GM23338 (cell line): ENCODE measurements around the gene ABCA7. TPM values are rescaled to one million over a fixed set of nuclear protein-coding genes. Genes with fewer than 3 reads are reported as not detected.

ENCODE experiments used
- ATAC-seq: fragments of 200-7000 bp; cut with Tn5 transposase; 3 replicates; pipeline ENCODE4 v1.9.1; 2020
- DNase-seq: peaks from one replicate; pipeline ENCODE4 v3.0.0-alpha.2; 2015; ENCODE audit warnings: low spot score
- H2AFZ ChIP-seq: fragments of 200-600 bp; sonication (generic); 2 replicates; pipeline ENCODE4 v1.8.0; 2016; ENCODE audit warnings: antibody characterized with exemption, mild to moderate bottlenecking, moderate library complexity
- H3F3A ChIP-seq: fragments of 200-600 bp; sonication (generic); replicated peaks from 2 replicates; pipeline ENCODE4 v1.8.0; 2017; ENCODE audit warnings: antibody characterized with exemption, mixed run types, low read depth
- H3K27ac ChIP-seq: fragments of 200-600 bp; sonication (generic); 2 replicates; pipeline ENCODE4 v1.6.1; 2016; ENCODE audit warnings: low read depth
- H3K27me3 ChIP-seq: fragments of 200-600 bp; sonication (generic); 2 replicates; pipeline ENCODE4 v1.8.0; 2016; ENCODE audit warnings: mild to moderate bottlenecking, mixed run types, moderate library complexity; ENCODE audit not compliant: insufficient read depth
- H3K36me3 ChIP-seq: fragments of 200-600 bp; sonication (generic); 2 replicates; pipeline ENCODE4 v1.8.0; 2016; ENCODE audit warnings: mild to moderate bottlenecking; ENCODE audit not compliant: insufficient read depth
- H3K4me1 ChIP-seq: fragments of 200-600 bp; sonication (generic); 2 replicates; pipeline ENCODE4 v1.8.0; 2016; ENCODE audit warnings: mild to moderate bottlenecking, moderate library complexity; ENCODE audit not compliant: insufficient read depth
- H3K4me2 ChIP-seq: fragments of 200-600 bp; sonication (generic); 2 replicates; pipeline ENCODE4 v1.7.1; 2017; ENCODE audit warnings: mixed run types
- H3K4me3 ChIP-seq: fragments of 200-600 bp; sonication (generic); 2 replicates; pipeline ENCODE4 v1.6.1; 2016; ENCODE audit warnings: mixed run types
- H3K79me2 ChIP-seq: fragments of 200-600 bp; sonication (generic); replicated peaks from 2 replicates; pipeline ENCODE4 v1.8.0; 2017; ENCODE audit warnings: mild to moderate bottlenecking; ENCODE audit not compliant: insufficient read depth
- H3K9me2 ChIP-seq: fragments of 200-600 bp; sonication (generic); 2 replicates; pipeline ENCODE4 v1.8.0; 2017; ENCODE audit not compliant: insufficient read depth
- H4K20me1 ChIP-seq: fragments of 200-600 bp; sonication (generic); replicated peaks from 2 replicates; pipeline ENCODE4 v1.8.0; 2017; ENCODE audit warnings: mild to moderate bottlenecking; ENCODE audit not compliant: insufficient read depth
- H3K27ac Mint-ChIP-seq: 2 replicates; pipeline ENCODE4 v1.8.0; 2020; ENCODE audit warnings: inconsistent platforms, mild to moderate bottlenecking, moderate library complexity, mixed read lengths
- H3K27me3 Mint-ChIP-seq: 3 replicates; pipeline ENCODE4 v1.8.0; 2022; ENCODE audit warnings: low read depth, mild to moderate bottlenecking, moderate library complexity, mixed read lengths, inconsistent platforms; ENCODE audit not compliant: insufficient read depth, poor library complexity
- H3K36me3 Mint-ChIP-seq: 3 replicates; pipeline ENCODE4 v1.8.0; 2021; ENCODE audit warnings: low read depth, mild to moderate bottlenecking, inconsistent platforms, moderate library complexity, mixed read lengths
- H3K4me1 Mint-ChIP-seq: 3 replicates; pipeline ENCODE4 v1.8.0; 2020; ENCODE audit warnings: mild to moderate bottlenecking, inconsistent platforms, mixed read lengths
- H3K4me3 Mint-ChIP-seq: 3 replicates; pipeline ENCODE4 v1.8.0; 2021; ENCODE audit warnings: moderate library complexity, mild to moderate bottlenecking, inconsistent platforms, mixed read lengths
- H3K9me3 Mint-ChIP-seq: 3 replicates; pipeline ENCODE4 v1.8.0; 2020; ENCODE audit warnings: moderate library complexity, mild to moderate bottlenecking, inconsistent platforms, mixed read lengths
- CREB1 ChIP-seq: fragments of 250-450 bp; sonication (Bioruptor Pico); IDR thresholded peaks from 2 replicates; pipeline ENCODE4 v1.5.0; 2020; ENCODE audit warnings: low read depth, mild to moderate bottlenecking, moderate library complexity
- CTCF ChIP-seq, 2 experiments: fragments of 200-600 bp in 1 of 2; sonication (generic) in 1 of 2; conservative IDR thresholded peaks; 2 replicates each; pipeline versions ENCODE4 v1.5.1 to v1.6.1; 2016 to 2017; ENCODE audit warnings: antibody characterized with exemption in 2 of 2, low read depth in 2 of 2, mild to moderate bottlenecking in 2 of 2, moderate library complexity in 1 of 2
- ETS1 ChIP-seq: IDR thresholded peaks from 2 replicates; pipeline ENCODE4 v1.6.1; 2016; ENCODE audit warnings: antibody characterized with exemption
- EZH2 ChIP-seq: fragments of 200-600 bp; sonication (generic); IDR thresholded peaks from one replicate; pipeline ENCODE4 v1.8.0; 2017; ENCODE audit warnings: antibody characterized with exemption, mild to moderate bottlenecking, low read depth; ENCODE audit not compliant: unreplicated experiment
- EZH2phosphoT487 ChIP-seq: fragments of 200-600 bp; sonication (generic); IDR thresholded peaks from one replicate; pipeline ENCODE4 v1.8.1; 2018; ENCODE audit warnings: antibody characterized with exemption; ENCODE audit not compliant: unreplicated experiment
- JUNB ChIP-seq: IDR thresholded peaks from one replicate; pipeline ENCODE4 v1.6.1; 2016; ENCODE audit warnings: antibody characterized with exemption; ENCODE audit not compliant: unreplicated experiment
- NANOG ChIP-seq: IDR thresholded peaks from 2 replicates; pipeline ENCODE4 v1.6.1; 2016; ENCODE audit warnings: antibody characterized with exemption, borderline replicate concordance
- POLR2AphosphoS5 ChIP-seq: IDR thresholded peaks from 2 replicates; pipeline ENCODE4 v1.6.1; 2016; ENCODE audit warnings: antibody characterized with exemption, low read depth
- STAT1 ChIP-seq: IDR thresholded peaks from one replicate; pipeline ENCODE4 v1.6.1; 2016; ENCODE audit warnings: antibody characterized with exemption; ENCODE audit not compliant: unreplicated experiment
- ZNF114 ChIP-seq: fragments of 250-450 bp; sonication (Bioruptor Pico); IDR thresholded peaks from 2 replicates; pipeline ENCODE4 v1.5.0; 2020; ENCODE audit warnings: mild to moderate bottlenecking, moderate library complexity
- ZNF331 ChIP-seq: fragments of 250-450 bp; sonication (Bioruptor Pico); IDR thresholded peaks from 2 replicates; pipeline ENCODE4 v1.5.0; 2020; ENCODE audit warnings: low read depth, mild to moderate bottlenecking, moderate library complexity
- ZNF462 ChIP-seq: fragments of 250-450 bp; sonication (Bioruptor Pico); IDR thresholded peaks from 2 replicates; pipeline ENCODE4 v1.5.0; 2020; ENCODE audit warnings: mild to moderate bottlenecking, moderate library complexity
- polyA plus RNA-seq: library from polyadenylated mRNA; unstranded; fragments of >200 nt; fragmentation: Nextera tagmentation; extraction: Ambion mirVana; gene quantifications from 2 replicates; pipeline ENCODE4 v1.2.1, GENCODE V29; 2016
- total RNA-seq: library from RNA; depleted of rRNA; stranded (reverse); fragments of >200 nt; shearing (Covaris generic); gene quantifications from 2 replicates; pipeline ENCODE4 v1.2.3, GENCODE V29; 2014

The ABCA7 gene
- total and polyA plus RNA-seq, 2 experiments from 2014 or later = 22.2 to 27.4 TPM

GRCh38 chr19:1014161-1015060 is 25.5 kb upstream of the ABCA7 start (continued):
- TF ChIP-seq ZNF462 (CRISPR knock-in tag) = no peak
- TF ChIP-seq NANOG = no peak
- no peak for TF ChIP-seq EZH2

- H3K36me3 Mint-ChIP-seq = peaks cover 3% of the 10 kb centered on the region; the same call in 2 of the 3 replicates
- ATAC-seq (no peak), DNase-seq (no peak)
- H3K4me1 Mint-ChIP-seq = peaks cover 26% of the 10 kb centered on the region
- peak overlapping the region; percentile 52; the same call in 1 of the 2 replicates for H3K27ac Mint-ChIP-seq
- Histone ChIP-seq H3K79me2 (peaks cover 66% of the 10 kb centered on the region), H2AFZ (no peak overlapping the region), H3K27me3 (no peaks in the 10 kb centered on the region), H3K4me2 (peak overlapping the region; percentile 64; the same call in 1 of the 2 replicates), H3F3A (0 out of 2 replicates have a peak, but pooled peaks cover 7% of the 10 kb centered on the region), H3K4me3 (0 out of 2 replicates have a peak overlapping the region, but pooled peaks have one; percentile 28), H4K20me1 (peaks cover 24% of the 10 kb centered on the region), H3K4me1 (peaks cover 8% of the 10 kb centered on the region; the same call in 1 of the 2 replicates), H3K36me3 (no peaks in the 10 kb centered on the region), H3K9me2 (no peaks in the 10 kb centered on the region), H3K27ac (peak overlapping the region; percentile 66; the same call in 1 of the 2 replicates)
- peak overlapping the region; percentile 43; the same call in 1 of the 3 replicates for H3K4me3 Mint-ChIP-seq
- no peaks in the 10 kb centered on the region for H3K9me3 Mint-ChIP-seq
- H3K27me3 Mint-ChIP-seq = peaks cover 6% of the 10 kb centered on the region
- TF ChIP-seq JUNB (no peak), CTCF (conservative IDR thresholded peaks at IDR 0.05; ENCODE audit: low read depth in 2 of 2) (no peak), CREB1 (CRISPR knock-in tag) (no peak), ZNF114 (no peak), EZH2phosphoT487 (no peak), ETS1 (no peak), POLR2AphosphoS5 (no peak), ZNF331 (CRISPR knock-in tag) (no peak), STAT1 (no peak)
These were observed 24.7 kb upstream of the ABCA7 start for GRCh38 chr19:1015061-1015781.
